Measurements from ENCODE around the gene MYOM1. TPM values are rescaled to one million over a fixed set of nuclear protein-coding genes. Genes with fewer than 3 reads are reported as not detected.
"Not testable (repeated sequence)": the region's sequence is repeated elsewhere in the genome, so short reads cannot be mapped to it uniquely, and the experiment has no call there.

MYOM1 gene
- total RNA-seq, 1 donor from 2014 or later = 42.6 TPM

- no peak for DNase-seq (ENCODE audit: low spot score)
Observed at GRCh38 chr18:3060667-3061580, 158.8 kb downstream of the MYOM1 start.

- no peak for DNase-seq (ENCODE audit: low spot score)
Observed at GRCh38 chr18:3059272-3059671, 160.5 kb downstream of the MYOM1 start.

GRCh38 chr18:3058328-3059191, 161.2 kb downstream of the MYOM1 start:
- no peak for DNase-seq (ENCODE audit: low spot score)

- no peak for DNase-seq (ENCODE audit: low spot score)
Observed at GRCh38 chr18:3057526-3057925, 162.2 kb downstream of the MYOM1 start.

- DNase-seq (ENCODE audit: low spot score) = no peak
Observed at GRCh38 chr18:3056311-3056710, 163.5 kb downstream of the MYOM1 start.

GRCh38 chr18:3055816-3056215, 164.0 kb downstream of the MYOM1 start:
- DNase-seq (ENCODE audit: low spot score) = no peak

- peak; percentile 48 for DNase-seq (ENCODE audit: low spot score)
Observed at GRCh38 chr18:3055186-3055728, 164.5 kb downstream of the MYOM1 start.

- no peak for DNase-seq (ENCODE audit: low spot score)
Observed at GRCh38 chr18:3054780-3055179, 165.0 kb downstream of the MYOM1 start.

- DNase-seq (ENCODE audit: low spot score) = no peak
Observed at GRCh38 chr18:3054214-3054613, 165.6 kb downstream of the MYOM1 start.

- no peak for DNase-seq (ENCODE audit: low spot score)
Observed at GRCh38 chr18:3053081-3053480, 166.7 kb downstream of the MYOM1 start.

GRCh38 chr18:3052411-3052758, 167.4 kb downstream of the MYOM1 start:
- no peak for DNase-seq (ENCODE audit: low spot score)

- DNase-seq (ENCODE audit: low spot score) = peak; percentile 52
Observed at GRCh38 chr18:3051718-3052410, 167.9 kb downstream of the MYOM1 start.

- not testable (repeated sequence) for DNase-seq (ENCODE audit: low spot score)
Observed at GRCh38 chr18:3049897-3050454, 169.8 kb downstream of the MYOM1 start.

- DNase-seq (ENCODE audit: low spot score) = no peak
Observed at GRCh38 chr18:3048820-3049349, 170.9 kb downstream of the MYOM1 start.

- peak; percentile 29 for DNase-seq (ENCODE audit: low spot score)
Observed at GRCh38 chr18:3048121-3048520, 171.6 kb downstream of the MYOM1 start.

- DNase-seq (ENCODE audit: low spot score) = no peak
Observed at GRCh38 chr18:3046216-3046808, 173.5 kb downstream of the MYOM1 start.

- peak; percentile 55 for DNase-seq (ENCODE audit: low spot score)
Observed at GRCh38 chr18:3044931-3045698, 174.7 kb downstream of the MYOM1 start.

GRCh38 chr18:3042379-3042778, 177.4 kb downstream of the MYOM1 start:
- no peak for DNase-seq (ENCODE audit: low spot score)

- no peak for DNase-seq (ENCODE audit: low spot score)
Observed at GRCh38 chr18:3041843-3042242, 177.9 kb downstream of the MYOM1 start.

- DNase-seq (ENCODE audit: low spot score) = no peak
Observed at GRCh38 chr18:3040881-3041280, 178.9 kb downstream of the MYOM1 start.

All from umbilical cord (tissue), 2 donors.